B cell (primary cell): ENCODE data around the gene RPA3. TPM values are rescaled to one million over a fixed set of nuclear protein-coding genes. Genes with fewer than 3 reads are reported as not detected.

Experiments used
- ATAC-seq: fragments of 200-7000 bp; cut with Tn5 transposase; one replicate; pipeline ENCODE4 v1.10.0; 2021; ENCODE audit warnings: low read depth, mild to moderate bottlenecking, moderate number of reproducible peaks, moderate library complexity
- CTCF ChIA-PET: fragments of 350-600 bp; sonication (Branson Sonifier 250); formaldehyde crosslinking; loops from one replicate; lab custom pipeline; 2021; ENCODE audit warnings: antibody characterized with exemption, inconsistent platforms; lab: Charles Lee
- POLR2A ChIA-PET: fragments of 350-600 bp; sonication (Branson Sonifier 250); formaldehyde crosslinking; loops from one replicate; lab custom pipeline; 2021; ENCODE audit warnings: antibody characterized with exemption; lab: Charles Lee
- DNase-seq: peaks from one replicate; pipeline ENCODE4 v3.0.0; 2013
- H2AFZ ChIP-seq: 2 replicates; pipeline ENCODE4 v1.6.1; 2012; ENCODE audit warnings: mild to moderate bottlenecking, low read depth, low read length; ENCODE audit not compliant: insufficient read depth, poor library complexity, severe bottlenecking
- H3K27ac ChIP-seq, 2 donors: 1 replicate in 1 of 2; 2 replicates in 1 of 2; pipeline ENCODE4 v1.5.1; 2012 to 2013; ENCODE audit warnings: low read length in 2 of 2, mild to moderate bottlenecking in 2 of 2, moderate library complexity in 1 of 2
- H3K27me3 ChIP-seq, 4 experiments: fragments of 200-600 bp in 1 of 4; sonication (generic) in 1 of 4; replicated peaks in 1 of 4; 1 replicate in 2 of 4; 2 replicates in 2 of 4; pipeline versions ENCODE4 v1.6.1 to v1.7.0; 2013 to 2016; ENCODE audit warnings: low read length in 3 of 4, mild to moderate bottlenecking in 2 of 4, mixed read lengths in 1 of 4, moderate library complexity in 1 of 4; ENCODE audit not compliant: insufficient read depth in 4 of 4, control insufficient read depth in 3 of 4; ENCODE audit errors: control extremely low read depth in 1 of 4
- H3K36me3 ChIP-seq, 2 experiments: replicated peaks in 1 of 2; 1 replicate in 1 of 2; 2 replicates in 1 of 2; pipeline versions ENCODE4 v1.6.1 to v1.7.1; 2013; ENCODE audit warnings: low read length in 1 of 2; ENCODE audit not compliant: insufficient read depth in 2 of 2, control insufficient read depth in 1 of 2; ENCODE audit errors: control extremely low read depth in 1 of 2, extremely low read depth in 1 of 2
- H3K4me1 ChIP-seq, 2 donors: fragments of 200-600 bp in 1 of 2; sonication (generic) in 1 of 2; 1 replicate in 1 of 2; 2 replicates in 1 of 2; pipeline versions ENCODE4 v1.5.1 to v1.6.1; 2013 to 2017; ENCODE audit warnings: low read length in 2 of 2; ENCODE audit not compliant: control insufficient read depth in 2 of 2, insufficient read depth in 2 of 2
- H3K4me2 ChIP-seq: replicated peaks from 2 replicates; pipeline ENCODE3; 2012; ENCODE audit warnings: mild to moderate bottlenecking, low read depth, low read length; ENCODE audit not compliant: poor library complexity, severe bottlenecking
- H3K4me3 ChIP-seq, 5 experiments: fragments of 200-600 bp in 1 of 5; sonication (generic) in 1 of 5; 1 replicate in 3 of 5; 2 replicates in 2 of 5; pipeline versions ENCODE4 v1.5.1 to v1.7.0; 2011 to 2016; ENCODE audit warnings: low read length in 4 of 5, mild to moderate bottlenecking in 4 of 5, low read depth in 2 of 5, control low read depth in 1 of 5, moderate library complexity in 1 of 5; ENCODE audit not compliant: insufficient read depth in 1 of 5; ENCODE audit errors: control extremely low read depth in 1 of 5, extremely low read depth in 1 of 5
- H3K79me2 ChIP-seq: fragments of 200-600 bp; sonication (generic); one replicate; pipeline ENCODE4 v1.6.0; 2016; ENCODE audit warnings: low read length; ENCODE audit not compliant: control insufficient read depth, insufficient read depth
- H3K9ac ChIP-seq: fragments of 200-600 bp; sonication (generic); 2 replicates; pipeline ENCODE4 v1.6.1; 2017; ENCODE audit warnings: mild to moderate bottlenecking, low read length, moderate library complexity
- H3K9me3 ChIP-seq, 3 donors: one replicate each; pipeline versions ENCODE4 v1.6.1 to v1.7.1; 2013; ENCODE audit warnings: low read length in 2 of 3; ENCODE audit not compliant: control insufficient read depth in 2 of 3, insufficient read depth in 1 of 3; ENCODE audit errors: control extremely low read depth in 1 of 3
- H4K20me1 ChIP-seq: 2 replicates; pipeline ENCODE4 v1.6.0; 2012; ENCODE audit warnings: mild to moderate bottlenecking, low read length; ENCODE audit not compliant: insufficient read depth, control insufficient read depth, poor library complexity, severe bottlenecking
- H3K27ac Mint-ChIP-seq: one replicate; pipeline ENCODE4 v1.8.0; 2021; ENCODE audit warnings: mixed read lengths
- H3K27me3 Mint-ChIP-seq: one replicate; pipeline ENCODE4 v1.8.0; 2021; ENCODE audit warnings: mixed read lengths
- H3K4me1 Mint-ChIP-seq: one replicate; pipeline ENCODE4 v1.8.0; 2021; ENCODE audit warnings: mixed read lengths
- H3K4me3 Mint-ChIP-seq: one replicate; pipeline ENCODE4 v1.8.0; 2021; ENCODE audit warnings: mixed read lengths
- H3K9me3 Mint-ChIP-seq: one replicate; pipeline ENCODE4 v1.8.0; 2022; ENCODE audit warnings: mixed read lengths; ENCODE audit not compliant: insufficient read depth
- CTCF ChIP-seq: fragments of 200-600 bp; IDR thresholded peaks from one replicate; pipeline ENCODE4 v1.8.0; 2022; ENCODE audit warnings: antibody characterized with exemption, mild to moderate bottlenecking
- EZH2 ChIP-seq: IDR thresholded peaks from 2 replicates; pipeline ENCODE4 v1.6.1; 2012; ENCODE audit warnings: borderline replicate concordance, low read depth, mild to moderate bottlenecking, moderate library complexity, low read length; ENCODE audit not compliant: insufficient read depth, poor library complexity, severe bottlenecking
- WGBS: methylation state at CpG from one replicate; pipeline ENCODE4 v1.1.5; 2013; ENCODE audit warnings: missing lambda C conversion rate; ENCODE audit not compliant: insufficient coverage; 5-methylcytosine and 5-hydroxymethylcytosine counted together
- intact Hi-C: fragments of 100-400 bp; cut with micrococcal nuclease; formaldehyde crosslinking; loops from one replicate; pipeline ENCODE4 v1.10.0; 2022
- polyA plus RNA-seq: library from polyadenylated mRNA; depleted of rRNA; stranded (reverse); fragments of >200 nt; gene quantifications from 2 replicates; pipeline ENCODE4 v1.2.3, GENCODE V29; 2012
- total RNA-seq, 2 donors: library from RNA; stranded (reverse); fragments of 120-200 nt in 1 of 2; gene quantifications; 1 replicate in 1 of 2; 2 replicates in 1 of 2; pipeline versions ENCODE4 v1.2.3 to v1.2.4, GENCODE V29; 2013 to 2022

Gene RPA3
- total and polyA plus RNA-seq, 2 donors (not counting 1 experiment from before 2014, with no cell fraction given) = 25.6 to 49.3 TPM

GRCh38 chr7:7618410-7618809 lies 100.0 kb downstream of the RPA3 start:
- H3K4me2 ChIP-seq = no peak overlapping the region
- Mint-ChIP-seq H3K4me3 (no peak overlapping the region), H3K9me3 (no peaks in the 10 kb centered on the region), H3K27me3 (no peaks in the 10 kb centered on the region), H3K27ac (no peak overlapping the region), H3K4me1 (peaks cover 11% of the 10 kb centered on the region)
- ChIA-PET POLR2A (no interaction called here), CTCF (no interaction called here)
- H3K4me1 ChIP-seq = peaks cover 0 to 5% of the 10 kb centered on the region in 2 donors
- H3K27me3 ChIP-seq = no peaks in the 10 kb centered on the region
- no peak for ATAC-seq
- H3K27ac ChIP-seq = no peak overlapping the region
- H2AFZ ChIP-seq = no peak overlapping the region
- no peaks in the 10 kb centered on the region for H3K9me3 ChIP-seq
- no peak for TF ChIP-seq CTCF
- TF ChIP-seq EZH2 = no peak
- no peaks in the 10 kb centered on the region for H3K79me2 ChIP-seq
- no peak overlapping the region for H3K4me3 ChIP-seq
- WGBS = no CpG with 5 or more reads among the region's 1 CpG
- H3K36me3 ChIP-seq = no peaks in the 10 kb centered on the region
- intact Hi-C loops = no loop called here
- no peaks in the 10 kb centered on the region for H4K20me1 ChIP-seq
- DNase-seq = no peak
- H3K9ac ChIP-seq = no peak overlapping the region

GRCh38 chr7:7617550-7617949 lies 100.9 kb downstream of the RPA3 start:
- Histone ChIP-seq H3K9ac (no peak overlapping the region), H3K27me3 (no peaks in the 10 kb centered on the region), H3K27ac (no peak overlapping the region), H3K9me3 (no peaks in the 10 kb centered on the region), H3K79me2 (no peaks in the 10 kb centered on the region), H3K4me2 (no peak overlapping the region), H3K36me3 (no peaks in the 10 kb centered on the region), H3K4me1 (peaks cover 0 to 5% of the 10 kb centered on the region in 2 donors), H4K20me1 (no peaks in the 10 kb centered on the region), H2AFZ (no peak overlapping the region), H3K4me3 (no peak overlapping the region)
- DNase-seq = no peak
- ChIA-PET CTCF (no interaction called here), POLR2A (no interaction called here)
- no peak overlapping the region for H3K27ac Mint-ChIP-seq
- H3K27me3 Mint-ChIP-seq = no peaks in the 10 kb centered on the region
- intact Hi-C loops = no loop called here
- H3K4me1 Mint-ChIP-seq = peaks cover 11% of the 10 kb centered on the region
- TF ChIP-seq EZH2 = no peak
- no peak for TF ChIP-seq CTCF
- H3K9me3 Mint-ChIP-seq = no peaks in the 10 kb centered on the region
- H3K4me3 Mint-ChIP-seq = no peak overlapping the region
- WGBS = no CpG with 5 or more reads among the region's 3 CpGs
- ATAC-seq = no peak
